ENCODE measurements around the gene GAK. TPM values are rescaled to one million over a fixed set of nuclear protein-coding genes. Genes with fewer than 3 reads are reported as not detected.

The GAK gene
- polyA plus RNA-seq, 1 donor from 2014 or later: 58.8 TPM

DNA sequence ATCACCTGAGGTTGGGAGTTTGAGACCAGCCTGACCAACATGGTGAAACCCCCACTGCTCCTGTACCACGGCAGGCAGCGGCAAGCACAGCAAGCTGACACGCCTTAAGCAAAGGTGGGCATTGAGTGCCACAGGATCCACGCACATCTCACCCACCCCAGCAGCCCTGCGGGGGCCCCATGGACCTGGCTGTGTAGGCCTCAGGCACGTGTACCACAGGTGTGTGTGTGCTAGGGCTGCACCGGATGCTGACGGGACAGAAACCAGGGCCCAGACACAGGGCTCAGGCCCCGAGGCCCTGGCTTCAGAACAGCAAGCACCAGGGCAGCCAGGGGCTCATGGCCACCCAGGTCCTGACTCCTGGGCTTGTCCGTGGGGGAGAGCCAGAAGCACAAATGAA, 46.8 kb downstream of the GAK start:
- Histone ChIP-seq H2AFZ (ENCODE audit: low read depth, low read length) (no peak overlapping the region), H3K9me3 (ENCODE audit: low read length) (no peaks in the 10 kb centered on the region), H3K27me3 (ENCODE audit: insufficient read depth, low read depth, low read length) (no peaks in the 10 kb centered on the region), H3K9ac (ENCODE audit: low read length) (no peak overlapping the region), H3K36me3 (ENCODE audit: insufficient read depth, low read length) (no peaks in the 10 kb centered on the region), H3K79me2 (replicated peaks; ENCODE audit: insufficient read depth, low read length) (no peaks in the 10 kb centered on the region), H3K27ac (ENCODE audit: low read length) (no peak overlapping the region), H3K9me2 (ENCODE audit: insufficient read depth, low read length) (no peaks in the 10 kb centered on the region), H3F3A (ENCODE audit: insufficient read depth, low read length, poor library complexity, severe bottlenecking) (no peaks in the 10 kb centered on the region), H4K20me1 (ENCODE audit: insufficient read depth) (no peaks in the 10 kb centered on the region), H3K4me2 (ENCODE audit: low read length) (no peak overlapping the region), H3K4me3 (ENCODE audit: low read length) (no peak overlapping the region)
- TF ChIP-seq EP300 (conservative IDR thresholded peaks at IDR 0.05; ENCODE audit: poor library complexity, severe bottlenecking) (no peak), POLR2AphosphoS5 (IDR thresholded peaks at IDR 0.05) (no peak), SMC3 (conservative IDR thresholded peaks at IDR 0.05; ENCODE audit: poor library complexity) (no peak), TAF1 (IDR thresholded peaks at IDR 0.05; ENCODE audit: low read depth) (no peak), RAD21 (conservative IDR thresholded peaks at IDR 0.05) (no peak), EZH2 (IDR thresholded peaks at IDR 0.05; ENCODE audit: borderline replicate concordance, insufficient read depth, low read length, poor library complexity, severe bottlenecking) (no peak), MXI1 (conservative IDR thresholded peaks at IDR 0.05; ENCODE audit: poor library complexity, severe bottlenecking) (no peak)
- TF ChIP-seq, protein P1, sequence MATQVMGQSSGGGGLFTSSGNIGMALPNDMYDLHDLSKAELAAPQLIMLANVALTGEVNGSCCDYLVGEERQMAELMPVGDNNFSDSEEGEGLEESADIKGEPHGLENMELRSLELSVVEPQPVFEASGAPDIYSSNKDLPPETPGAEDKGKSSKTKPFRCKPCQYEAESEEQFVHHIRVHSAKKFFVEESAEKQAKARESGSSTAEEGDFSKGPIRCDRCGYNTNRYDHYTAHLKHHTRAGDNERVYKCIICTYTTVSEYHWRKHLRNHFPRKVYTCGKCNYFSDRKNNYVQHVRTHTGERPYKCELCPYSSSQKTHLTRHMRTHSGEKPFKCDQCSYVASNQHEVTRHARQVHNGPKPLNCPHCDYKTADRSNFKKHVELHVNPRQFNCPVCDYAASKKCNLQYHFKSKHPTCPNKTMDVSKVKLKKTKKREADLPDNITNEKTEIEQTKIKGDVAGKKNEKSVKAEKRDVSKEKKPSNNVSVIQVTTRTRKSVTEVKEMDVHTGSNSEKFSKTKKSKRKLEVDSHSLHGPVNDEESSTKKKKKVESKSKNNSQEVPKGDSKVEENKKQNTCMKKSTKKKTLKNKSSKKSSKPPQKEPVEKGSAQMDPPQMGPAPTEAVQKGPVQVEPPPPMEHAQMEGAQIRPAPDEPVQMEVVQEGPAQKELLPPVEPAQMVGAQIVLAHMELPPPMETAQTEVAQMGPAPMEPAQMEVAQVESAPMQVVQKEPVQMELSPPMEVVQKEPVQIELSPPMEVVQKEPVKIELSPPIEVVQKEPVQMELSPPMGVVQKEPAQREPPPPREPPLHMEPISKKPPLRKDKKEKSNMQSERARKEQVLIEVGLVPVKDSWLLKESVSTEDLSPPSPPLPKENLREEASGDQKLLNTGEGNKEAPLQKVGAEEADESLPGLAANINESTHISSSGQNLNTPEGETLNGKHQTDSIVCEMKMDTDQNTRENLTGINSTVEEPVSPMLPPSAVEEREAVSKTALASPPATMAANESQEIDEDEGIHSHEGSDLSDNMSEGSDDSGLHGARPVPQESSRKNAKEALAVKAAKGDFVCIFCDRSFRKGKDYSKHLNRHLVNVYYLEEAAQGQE (IDR thresholded peaks at IDR 0.05; ENCODE audit: borderline replicate concordance): no peak
- TF ChIP-seq, protein P2, sequence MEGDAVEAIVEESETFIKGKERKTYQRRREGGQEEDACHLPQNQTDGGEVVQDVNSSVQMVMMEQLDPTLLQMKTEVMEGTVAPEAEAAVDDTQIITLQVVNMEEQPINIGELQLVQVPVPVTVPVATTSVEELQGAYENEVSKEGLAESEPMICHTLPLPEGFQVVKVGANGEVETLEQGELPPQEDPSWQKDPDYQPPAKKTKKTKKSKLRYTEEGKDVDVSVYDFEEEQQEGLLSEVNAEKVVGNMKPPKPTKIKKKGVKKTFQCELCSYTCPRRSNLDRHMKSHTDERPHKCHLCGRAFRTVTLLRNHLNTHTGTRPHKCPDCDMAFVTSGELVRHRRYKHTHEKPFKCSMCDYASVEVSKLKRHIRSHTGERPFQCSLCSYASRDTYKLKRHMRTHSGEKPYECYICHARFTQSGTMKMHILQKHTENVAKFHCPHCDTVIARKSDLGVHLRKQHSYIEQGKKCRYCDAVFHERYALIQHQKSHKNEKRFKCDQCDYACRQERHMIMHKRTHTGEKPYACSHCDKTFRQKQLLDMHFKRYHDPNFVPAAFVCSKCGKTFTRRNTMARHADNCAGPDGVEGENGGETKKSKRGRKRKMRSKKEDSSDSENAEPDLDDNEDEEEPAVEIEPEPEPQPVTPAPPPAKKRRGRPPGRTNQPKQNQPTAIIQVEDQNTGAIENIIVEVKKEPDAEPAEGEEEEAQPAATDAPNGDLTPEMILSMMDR (IDR thresholded peaks at IDR 0.05; ENCODE audit: poor library complexity, severe bottlenecking): no peak

DNA sequence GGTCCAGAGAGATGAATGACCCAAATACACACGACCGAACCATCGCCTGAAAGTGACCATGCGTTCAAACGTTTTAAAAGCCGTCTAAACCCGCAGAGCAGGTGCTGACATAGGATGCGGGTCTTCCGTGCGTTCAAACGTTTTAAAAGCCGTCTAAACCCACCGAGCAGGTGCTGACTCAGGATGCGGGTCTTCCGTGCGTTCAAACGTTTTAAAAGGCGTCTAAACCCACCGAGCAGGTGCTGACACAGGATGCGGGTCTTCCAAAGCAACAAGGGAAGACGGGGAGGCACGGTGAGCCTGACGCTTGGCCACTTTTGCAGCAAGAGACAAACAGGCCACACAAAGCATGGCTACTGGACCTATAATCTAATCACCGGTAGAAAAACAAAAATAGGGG, 47.2 kb downstream of the GAK start:
- Histone ChIP-seq H3K79me2 (replicated peaks; ENCODE audit: insufficient read depth, low read length) (no peaks in the 10 kb centered on the region), H2AFZ (ENCODE audit: low read depth, low read length) (no peak overlapping the region), H3K27me3 (ENCODE audit: insufficient read depth, low read depth, low read length) (no peaks in the 10 kb centered on the region), H3K9me2 (ENCODE audit: insufficient read depth, low read length) (no peaks in the 10 kb centered on the region), H4K20me1 (ENCODE audit: insufficient read depth) (no peaks in the 10 kb centered on the region), H3K27ac (ENCODE audit: low read length) (no peak overlapping the region), H3K4me3 (ENCODE audit: low read length) (no peak overlapping the region), H3K36me3 (ENCODE audit: insufficient read depth, low read length) (no peaks in the 10 kb centered on the region), H3K9ac (ENCODE audit: low read length) (no peak overlapping the region), H3K4me2 (ENCODE audit: low read length) (no peak overlapping the region), H3K9me3 (ENCODE audit: low read length) (no peaks in the 10 kb centered on the region), H3F3A (ENCODE audit: insufficient read depth, low read length, poor library complexity, severe bottlenecking) (no peaks in the 10 kb centered on the region)
- TF ChIP-seq, protein P2 (IDR thresholded peaks at IDR 0.05; ENCODE audit: poor library complexity, severe bottlenecking): no peak
- TF ChIP-seq POLR2AphosphoS5 (IDR thresholded peaks at IDR 0.05) (no peak), EP300 (conservative IDR thresholded peaks at IDR 0.05; ENCODE audit: poor library complexity, severe bottlenecking) (no peak), MXI1 (conservative IDR thresholded peaks at IDR 0.05; ENCODE audit: poor library complexity, severe bottlenecking) (no peak), TAF1 (IDR thresholded peaks at IDR 0.05; ENCODE audit: low read depth) (no peak), RAD21 (conservative IDR thresholded peaks at IDR 0.05) (no peak), SMC3 (conservative IDR thresholded peaks at IDR 0.05; ENCODE audit: poor library complexity) (no peak), EZH2 (IDR thresholded peaks at IDR 0.05; ENCODE audit: borderline replicate concordance, insufficient read depth, low read length, poor library complexity, severe bottlenecking) (no peak)
- TF ChIP-seq, protein P1 (IDR thresholded peaks at IDR 0.05; ENCODE audit: borderline replicate concordance): no peak
